ENCODE results near the gene ZBTB7B.

The ZBTB7B gene

DNA sequence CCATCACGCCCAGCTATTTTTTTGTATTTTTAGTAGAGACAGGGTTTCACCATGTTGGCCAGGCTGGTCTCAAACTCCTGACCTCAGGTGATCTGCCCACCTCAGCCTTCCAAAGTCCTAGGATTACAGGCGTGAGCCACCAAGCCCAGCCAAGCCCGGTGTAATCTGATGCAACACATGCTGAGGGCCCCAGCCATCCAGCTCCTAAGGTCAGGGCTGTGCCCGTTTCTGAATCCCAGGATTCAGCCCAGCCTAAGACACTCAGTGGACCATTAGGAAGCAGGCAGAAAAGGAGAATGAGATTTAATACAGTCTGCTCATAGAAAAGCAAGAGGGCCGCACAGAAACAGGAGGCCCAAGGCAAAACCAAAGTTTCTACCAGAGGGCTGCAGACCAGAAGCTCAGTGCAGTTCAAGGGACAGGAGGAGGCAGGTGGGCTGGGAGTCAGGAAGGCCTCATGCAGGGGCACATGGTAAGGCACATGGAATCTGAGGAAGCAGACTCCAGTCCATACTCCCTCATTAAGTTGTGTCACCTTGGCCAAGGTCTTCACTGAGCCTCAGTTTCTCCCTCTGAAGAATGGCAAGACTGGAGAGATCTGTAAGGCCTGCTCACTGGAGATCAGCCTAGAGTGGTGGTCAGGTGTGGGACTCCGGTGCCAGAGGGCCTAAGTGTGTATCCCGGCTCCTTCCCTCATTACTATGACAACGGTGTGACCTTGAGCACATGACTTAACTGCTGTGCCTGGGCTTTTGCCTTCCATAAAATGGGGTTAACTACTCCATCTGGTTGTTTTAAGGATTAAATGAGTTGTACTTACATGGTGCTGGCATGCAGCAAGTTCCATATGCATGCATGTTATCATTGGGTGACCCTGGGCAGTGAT, 46.1 kb downstream of the ZBTB7B start:
- H3K9ac ChIP-seq (ENCODE audit: low read depth in 1 of 2, low read length in 2 of 2): no peak overlapping the region
- no peaks in the 10 kb centered on the region for H3K9me3 ChIP-seq (ENCODE audit: control insufficient read depth in 1 of 2, low read length in 2 of 2)
- no peak overlapping the region for H3K4me3 ChIP-seq (ENCODE audit: low read depth in 1 of 2, low read length in 2 of 2)
- no peak overlapping the region for H3K27ac ChIP-seq (ENCODE audit: low read depth, low read length)
- no peaks in the 10 kb centered on the region for H3K27me3 ChIP-seq (ENCODE audit: control insufficient read depth in 1 of 2, insufficient read depth in 2 of 2, low read length in 2 of 2)
- H3K4me1 ChIP-seq (ENCODE audit: control insufficient read depth in 1 of 2, insufficient read depth in 2 of 2, low read length in 2 of 2): peaks cover 37 to 50% of the 10 kb centered on the region in 2 donors
- H3K36me3 ChIP-seq (ENCODE audit: control insufficient read depth in 1 of 2, insufficient read depth in 2 of 2, low read length in 2 of 2): peaks cover 0 to 2% of the 10 kb centered on the region in 2 donors

DNA sequence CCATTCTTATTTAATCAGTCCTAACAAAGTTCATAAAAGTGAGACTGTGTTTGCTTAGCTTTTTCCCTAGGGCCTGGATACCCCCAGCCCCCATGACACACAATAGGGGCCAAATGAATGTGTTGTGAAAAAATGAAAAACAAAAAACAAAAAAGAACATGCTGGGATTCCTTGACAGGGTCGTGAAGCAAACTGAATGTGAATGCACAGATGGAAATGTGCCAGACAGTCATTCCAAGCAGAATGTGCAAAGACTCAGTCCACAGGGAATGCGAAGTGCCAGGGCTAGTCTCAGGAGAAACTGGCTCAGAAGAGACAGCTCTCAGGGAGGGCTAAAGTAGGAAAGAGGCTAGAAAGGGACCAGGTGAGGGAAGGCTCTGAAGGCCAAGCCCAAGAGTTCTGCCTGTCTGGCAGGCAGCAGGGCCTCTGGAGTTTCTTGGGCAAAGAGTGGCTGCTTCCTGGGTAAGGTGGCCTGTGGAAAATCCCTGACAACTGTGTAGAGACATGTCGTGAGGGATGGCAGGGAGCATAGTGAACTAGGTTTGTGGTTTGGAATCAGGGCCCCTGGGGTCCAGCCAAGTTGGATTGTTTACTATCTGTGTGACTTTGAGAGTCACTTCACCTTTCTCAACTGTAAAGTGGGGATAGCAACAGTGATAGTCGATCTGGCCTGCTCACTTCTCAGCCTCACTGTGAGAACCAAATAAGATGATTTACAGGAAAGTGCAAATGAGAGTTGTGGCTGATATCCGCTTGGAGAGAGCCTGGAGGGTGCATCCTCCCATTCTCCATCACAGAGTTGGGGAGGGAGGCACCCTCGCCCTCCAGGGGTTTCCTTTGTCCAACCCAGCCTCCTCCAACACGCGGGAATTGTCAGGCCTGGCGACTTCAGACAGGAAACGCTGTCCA, 47.3 kb downstream of the ZBTB7B start:
- H3K27me3 ChIP-seq (ENCODE audit: control insufficient read depth in 1 of 2, insufficient read depth in 2 of 2, low read length in 2 of 2): no peaks in the 10 kb centered on the region
- peaks cover 3 to 10% of the 10 kb centered on the region in 2 donors for H3K36me3 ChIP-seq (ENCODE audit: control insufficient read depth in 1 of 2, insufficient read depth in 2 of 2, low read length in 2 of 2)
- no peaks in the 10 kb centered on the region for H3K9me3 ChIP-seq (ENCODE audit: control insufficient read depth in 1 of 2, low read length in 2 of 2)
- peak overlapping the region; percentile 79 to 99 for H3K9ac ChIP-seq (ENCODE audit: low read depth in 1 of 2, low read length in 2 of 2)
- H3K27ac ChIP-seq (ENCODE audit: low read depth, low read length): peak overlapping the region; percentile 33
- H3K4me1 ChIP-seq (ENCODE audit: control insufficient read depth in 1 of 2, insufficient read depth in 2 of 2, low read length in 2 of 2): peaks cover 27 to 38% of the 10 kb centered on the region in 2 donors
- H3K4me3 ChIP-seq (ENCODE audit: low read depth in 1 of 2, low read length in 2 of 2): peak overlapping the region; percentile 70 to 86

DNA sequence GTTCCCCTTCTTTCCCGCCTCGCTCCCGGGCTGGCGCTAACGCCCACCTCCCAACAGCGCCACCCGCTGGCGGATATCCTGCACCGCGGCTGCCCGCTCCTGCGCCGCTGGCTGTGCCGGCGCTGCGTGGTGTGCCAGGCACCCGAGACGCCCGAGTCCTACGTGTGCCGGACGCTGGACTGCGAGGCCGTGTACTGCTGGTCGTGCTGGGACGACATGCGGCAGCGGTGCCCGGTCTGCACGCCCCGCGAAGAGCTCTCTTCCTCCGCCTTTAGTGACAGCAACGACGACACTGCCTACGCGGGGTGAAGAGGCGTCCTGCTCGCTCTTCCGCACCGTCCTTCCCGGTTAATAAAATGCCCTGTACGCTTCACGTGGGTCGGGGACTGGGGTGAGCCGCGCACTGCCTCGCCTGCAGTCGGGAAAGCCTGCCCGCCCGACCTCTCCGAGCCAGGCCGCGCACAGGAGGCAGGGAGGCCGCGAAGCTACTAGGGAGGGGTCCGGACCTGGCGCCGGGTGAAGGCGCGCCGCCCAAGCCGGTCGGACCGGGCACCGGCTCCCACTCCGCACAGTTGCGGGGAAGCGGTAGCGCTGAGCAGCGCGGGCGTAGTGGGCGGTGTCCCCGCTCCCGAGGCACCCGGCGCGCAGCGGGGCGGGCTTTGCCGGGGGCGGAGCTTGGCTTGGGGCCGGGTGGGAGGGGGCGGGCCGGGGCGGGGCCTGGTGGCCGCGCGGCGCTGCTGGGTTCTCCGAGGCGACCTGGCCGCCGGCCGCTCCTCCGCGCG, 48.1 kb downstream of the ZBTB7B start, which contains the start of gene ADAM15:
TSS of gene ADAM15 (plus strand) at position 757 of the 782 bp plus-strand sequence. CDS start 71 bp downstream, outside the sequence.
- peaks cover 19 to 38% of the 10 kb centered on the region in 2 donors for H3K4me1 ChIP-seq (ENCODE audit: control insufficient read depth in 1 of 2, insufficient read depth in 2 of 2, low read length in 2 of 2)
- peaks cover 3 to 14% of the 10 kb centered on the region in 2 donors for H3K36me3 ChIP-seq (ENCODE audit: control insufficient read depth in 1 of 2, insufficient read depth in 2 of 2, low read length in 2 of 2)
- H3K27me3 ChIP-seq (ENCODE audit: control insufficient read depth in 1 of 2, insufficient read depth in 2 of 2, low read length in 2 of 2): no peaks in the 10 kb centered on the region
- peak within 1 kb of the TSS; percentile 89 for H3K27ac ChIP-seq (ENCODE audit: low read depth, low read length)
- peak within 1 kb of the TSS; percentile 83 to 99 for H3K9ac ChIP-seq (ENCODE audit: low read depth in 1 of 2, low read length in 2 of 2)
- no peaks in the 10 kb centered on the region for H3K9me3 ChIP-seq (ENCODE audit: control insufficient read depth in 1 of 2, low read length in 2 of 2)
- peak within 1 kb of the TSS; percentile 85 to 86 for H3K4me3 ChIP-seq (ENCODE audit: low read depth in 1 of 2, low read length in 2 of 2)

DNA sequence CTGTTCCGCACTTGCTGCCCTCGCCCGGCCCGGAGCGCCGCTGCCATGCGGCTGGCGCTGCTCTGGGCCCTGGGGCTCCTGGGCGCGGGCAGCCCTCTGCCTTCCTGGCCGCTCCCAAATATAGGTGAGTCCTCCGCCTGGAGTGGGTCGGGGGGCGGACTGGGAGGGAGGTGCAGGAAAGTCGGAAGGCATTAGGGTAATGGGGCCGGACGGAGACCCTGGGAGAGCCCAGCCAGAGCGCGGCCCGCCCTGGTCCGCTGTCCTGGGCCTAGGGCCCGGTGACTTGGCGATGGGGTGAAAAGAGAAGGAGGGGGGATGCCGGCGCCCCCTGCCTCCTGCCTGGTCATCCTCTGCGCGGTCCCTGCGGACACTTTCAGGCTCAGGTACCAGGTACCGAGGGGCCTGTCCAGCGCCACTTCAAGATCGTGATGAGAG, 48.8 kb downstream of the ZBTB7B start:
- H3K27me3 ChIP-seq (ENCODE audit: control insufficient read depth in 1 of 2, insufficient read depth in 2 of 2, low read length in 2 of 2): no peaks in the 10 kb centered on the region
- no peaks in the 10 kb centered on the region for H3K9me3 ChIP-seq (ENCODE audit: control insufficient read depth in 1 of 2, low read length in 2 of 2)
- peak overlapping the region; percentile 83 to 92 for H3K9ac ChIP-seq (ENCODE audit: low read depth in 1 of 2, low read length in 2 of 2)
- H3K27ac ChIP-seq (ENCODE audit: low read depth, low read length): peak overlapping the region; percentile 63
- peak overlapping the region; percentile 84 to 85 for H3K4me3 ChIP-seq (ENCODE audit: low read depth in 1 of 2, low read length in 2 of 2)
- peaks cover 19 to 38% of the 10 kb centered on the region in 2 donors for H3K4me1 ChIP-seq (ENCODE audit: control insufficient read depth in 1 of 2, insufficient read depth in 2 of 2, low read length in 2 of 2)
- peaks cover 8 to 20% of the 10 kb centered on the region in 2 donors for H3K36me3 ChIP-seq (ENCODE audit: control insufficient read depth in 1 of 2, insufficient read depth in 2 of 2, low read length in 2 of 2)

DNA sequence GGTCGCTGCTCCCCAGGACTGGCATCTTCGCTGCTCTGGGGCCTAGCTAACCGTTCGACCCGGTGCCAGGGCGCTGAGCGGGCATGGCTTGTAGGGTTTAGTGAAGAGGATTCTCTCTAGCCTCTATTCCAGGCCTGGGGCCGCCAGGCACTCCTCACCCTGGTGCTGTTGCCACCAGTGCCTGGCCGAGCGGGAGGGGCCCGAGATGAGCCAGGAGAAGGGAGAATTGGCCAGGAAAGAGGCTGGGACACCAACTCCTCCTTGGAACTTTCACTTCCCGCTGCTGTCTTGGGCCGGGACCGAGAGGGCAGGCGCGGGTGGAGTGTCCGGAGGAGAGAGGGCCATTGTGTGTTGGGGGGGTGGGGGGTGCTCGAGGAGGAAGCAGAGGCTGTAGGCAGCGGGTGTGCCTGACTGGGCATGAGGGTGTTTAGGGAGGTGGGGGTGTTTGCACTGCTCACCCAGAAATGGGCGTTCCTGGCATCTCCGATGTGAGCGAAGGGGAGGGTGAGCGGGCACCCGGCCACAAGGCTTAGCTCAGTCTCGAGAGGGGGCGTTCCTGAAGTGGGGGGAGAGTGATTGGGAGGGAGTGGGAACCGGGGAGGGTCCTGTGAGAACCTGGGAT, 49.3 kb downstream of the ZBTB7B start:
- Histone ChIP-seq H3K9ac (ENCODE audit: low read depth in 1 of 2, low read length in 2 of 2) (peak overlapping the region; percentile 83 to 92), H3K27me3 (ENCODE audit: control insufficient read depth in 1 of 2, insufficient read depth in 2 of 2, low read length in 2 of 2) (no peaks in the 10 kb centered on the region), H3K9me3 (ENCODE audit: control insufficient read depth in 1 of 2, low read length in 2 of 2) (no peaks in the 10 kb centered on the region), H3K4me3 (ENCODE audit: low read depth in 1 of 2, low read length in 2 of 2) (peak overlapping the region; percentile 84 to 85), H3K27ac (ENCODE audit: low read depth, low read length) (peak overlapping the region; percentile 63), H3K36me3 (ENCODE audit: control insufficient read depth in 1 of 2, insufficient read depth in 2 of 2, low read length in 2 of 2) (peaks cover 11 to 26% of the 10 kb centered on the region in 2 donors), H3K4me1 (ENCODE audit: control insufficient read depth in 1 of 2, insufficient read depth in 2 of 2, low read length in 2 of 2) (peaks cover 19 to 38% of the 10 kb centered on the region in 2 donors)

DNA sequence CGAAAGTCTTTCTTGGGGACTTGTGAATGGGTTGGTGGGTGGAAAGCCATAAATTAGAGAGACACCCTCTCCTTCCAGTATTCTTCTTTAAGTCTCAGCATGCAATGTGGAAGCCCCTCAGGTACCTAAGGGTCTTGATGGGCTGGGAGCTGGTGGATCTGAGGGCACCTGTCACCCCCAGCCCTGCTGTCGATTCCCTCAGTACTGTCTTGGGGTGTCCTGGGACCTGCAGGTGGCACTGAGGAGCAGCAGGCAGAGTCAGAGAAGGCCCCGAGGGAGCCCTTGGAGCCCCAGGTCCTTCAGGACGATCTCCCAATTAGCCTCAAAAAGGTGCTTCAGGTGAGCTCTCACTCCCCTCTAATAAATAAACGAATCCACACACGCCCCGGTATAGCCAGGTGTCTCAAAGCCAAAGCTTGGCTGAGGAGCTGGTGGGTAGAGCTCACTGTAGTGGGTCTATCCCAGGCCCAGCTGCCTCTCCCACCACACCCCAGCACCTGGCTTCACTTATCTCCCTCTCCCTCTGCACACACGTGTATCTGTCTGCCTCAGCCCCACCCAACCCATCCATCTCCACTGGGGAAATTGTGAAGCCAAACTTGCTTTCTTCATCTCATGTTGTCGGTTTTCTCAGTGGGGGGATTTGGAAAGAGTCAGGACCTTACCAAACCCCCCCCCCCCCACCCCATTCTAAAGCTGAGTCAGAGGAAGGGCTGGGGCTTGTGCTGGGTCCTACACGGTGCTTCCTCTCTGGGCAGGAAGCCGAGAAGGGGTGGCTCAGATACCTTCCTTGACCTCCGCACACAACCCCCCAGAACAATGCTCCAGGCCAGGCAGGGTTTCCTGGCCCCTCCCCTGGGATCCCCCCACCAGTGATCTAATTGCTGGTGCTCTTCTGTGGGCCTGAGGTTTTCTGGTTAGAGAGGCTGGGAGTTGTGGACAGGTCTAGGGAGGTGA, 50.1 kb downstream of the ZBTB7B start:
- peaks cover 13 to 33% of the 10 kb centered on the region in 2 donors for H3K36me3 ChIP-seq (ENCODE audit: control insufficient read depth in 1 of 2, insufficient read depth in 2 of 2, low read length in 2 of 2)
- H3K27ac ChIP-seq (ENCODE audit: low read depth, low read length): peak overlapping the region; percentile 39
- H3K4me1 ChIP-seq (ENCODE audit: control insufficient read depth in 1 of 2, insufficient read depth in 2 of 2, low read length in 2 of 2): peaks cover 19 to 38% of the 10 kb centered on the region in 2 donors
- peak overlapping the region; percentile 84 to 85 for H3K4me3 ChIP-seq (ENCODE audit: low read depth in 1 of 2, low read length in 2 of 2)
- H3K9ac ChIP-seq (ENCODE audit: low read depth in 1 of 2, low read length in 2 of 2): peak overlapping the region; percentile 83 to 92
- H3K9me3 ChIP-seq (ENCODE audit: control insufficient read depth in 1 of 2, low read length in 2 of 2): no peaks in the 10 kb centered on the region
- H3K27me3 ChIP-seq (ENCODE audit: control insufficient read depth in 1 of 2, insufficient read depth in 2 of 2, low read length in 2 of 2): no peaks in the 10 kb centered on the region

DNA sequence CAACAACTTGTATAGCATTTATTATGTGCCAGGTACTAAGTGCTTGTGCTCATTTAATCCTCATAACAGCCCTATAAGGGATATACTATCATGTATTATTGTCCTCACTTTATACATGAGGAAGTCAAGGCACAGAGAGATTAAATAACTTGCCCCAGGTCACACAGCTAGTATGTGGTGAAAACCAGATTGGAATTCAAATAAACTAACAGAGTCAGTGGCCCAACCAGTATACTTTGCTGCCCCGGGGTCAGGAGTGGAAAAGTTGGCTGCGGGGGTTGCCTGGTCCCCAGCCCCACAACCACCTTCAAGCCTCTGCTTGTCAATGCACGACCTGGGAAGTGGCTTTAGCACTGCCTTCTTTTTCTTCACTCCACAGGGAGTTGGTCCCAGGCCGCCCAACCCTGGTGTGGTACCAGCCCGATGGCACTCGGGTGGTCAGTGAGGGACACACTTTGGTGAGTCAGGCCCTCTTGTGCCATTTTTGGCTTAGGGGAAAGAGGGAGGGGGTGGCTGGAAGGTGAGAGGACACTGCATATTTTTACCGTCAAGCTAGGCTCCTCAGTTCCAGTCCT, 51.0 kb downstream of the ZBTB7B start:
- Histone ChIP-seq H3K36me3 (ENCODE audit: control insufficient read depth in 1 of 2, insufficient read depth in 2 of 2, low read length in 2 of 2) (peaks cover 19 to 42% of the 10 kb centered on the region in 2 donors), H3K27ac (ENCODE audit: low read depth, low read length) (no peak overlapping the region), H3K9me3 (ENCODE audit: control insufficient read depth in 1 of 2, low read length in 2 of 2) (no peaks in the 10 kb centered on the region), H3K4me1 (ENCODE audit: control insufficient read depth in 1 of 2, insufficient read depth in 2 of 2, low read length in 2 of 2) (peaks cover 19 to 36% of the 10 kb centered on the region in 2 donors), H3K27me3 (ENCODE audit: control insufficient read depth in 1 of 2, insufficient read depth in 2 of 2, low read length in 2 of 2) (no peaks in the 10 kb centered on the region), H3K4me3 (ENCODE audit: low read depth in 1 of 2, low read length in 2 of 2) (no peak overlapping the region), H3K9ac (ENCODE audit: low read depth in 1 of 2, low read length in 2 of 2) (no peak overlapping the region)

DNA sequence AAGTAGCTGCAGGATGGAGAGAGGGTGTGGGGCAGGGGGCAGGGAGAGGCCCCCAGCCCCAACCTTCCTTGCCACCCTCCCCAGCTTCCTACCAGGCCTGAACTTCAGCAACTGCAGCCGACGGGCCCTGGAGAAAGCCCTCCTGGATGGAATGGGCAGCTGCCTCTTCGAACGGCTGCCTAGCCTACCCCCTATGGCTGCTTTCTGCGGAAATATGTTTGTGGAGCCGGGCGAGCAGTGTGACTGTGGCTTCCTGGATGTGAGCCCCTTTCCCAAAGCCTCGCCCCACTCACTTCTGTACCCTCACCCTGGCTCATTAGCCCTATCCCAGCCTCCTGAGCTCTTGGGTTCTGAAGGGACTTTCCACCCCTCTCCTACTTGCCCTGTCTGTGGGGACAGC, 54.5 kb downstream of the ZBTB7B start:
- H3K9ac ChIP-seq (ENCODE audit: low read depth in 1 of 2, low read length in 2 of 2): no peak overlapping the region
- no peak overlapping the region for H3K27ac ChIP-seq (ENCODE audit: low read depth, low read length)
- H3K36me3 ChIP-seq (ENCODE audit: control insufficient read depth in 1 of 2, insufficient read depth in 2 of 2, low read length in 2 of 2): peaks cover 19 to 52% of the 10 kb centered on the region in 2 donors
- peaks cover 18 to 21% of the 10 kb centered on the region in 2 donors for H3K4me1 ChIP-seq (ENCODE audit: control insufficient read depth in 1 of 2, insufficient read depth in 2 of 2, low read length in 2 of 2)
- no peaks in the 10 kb centered on the region for H3K9me3 ChIP-seq (ENCODE audit: control insufficient read depth in 1 of 2, low read length in 2 of 2)
- H3K4me3 ChIP-seq (ENCODE audit: low read depth in 1 of 2, low read length in 2 of 2): no peak overlapping the region
- H3K27me3 ChIP-seq (ENCODE audit: control insufficient read depth in 1 of 2, insufficient read depth in 2 of 2, low read length in 2 of 2): no peaks in the 10 kb centered on the region

All from duodenal mucosa (tissue), 2 donors.